HCT116 (cell line): ENCODE results near the gene SPATA2L. TPM values are rescaled to one million over a fixed set of nuclear protein-coding genes. Genes with fewer than 3 reads are reported as not detected.

Experiments
- ATAC-seq: fragments of 200-7000 bp; cut with Tn5 transposase; 2 replicates; pipeline ENCODE4 v1.9.1; 2020; ENCODE audit warnings: mild to moderate bottlenecking, moderate library complexity
- Bru-seq: library from RNA; stranded (reverse); fragments of 400-500 nt; gene quantifications from one replicate; lab custom pipeline; 2021; lab: Mats Ljungman, UMichigan
- BruChase-seq, 2 experiments: library from RNA; stranded (reverse); fragments of 400-500 nt; gene quantifications; one replicate each; lab custom pipeline; 2021; lab: Mats Ljungman, UMichigan
- BruUV-seq: library from RNA; stranded (reverse); fragments of 400-500 nt; replicated peaks from 2 replicates; lab custom pipeline; 2021; lab: Mats Ljungman, UMichigan
- CTCF ChIA-PET: fragments of 300-600 bp; sonication (Branson Sonifier 250); formaldehyde crosslinking; loops from one replicate; lab custom pipeline; 2021; ENCODE audit warnings: antibody characterized with exemption; lab: Charles Lee
- POLR2A ChIA-PET: fragments of 300-600, 350-600 bp; sonication (Branson Sonifier 250); formaldehyde crosslinking; loops from one replicate; lab custom pipeline; 2021; ENCODE audit warnings: antibody characterized with exemption; lab: Charles Lee
- RAD21 ChIA-PET, 2 experiments: fragments of 300-600 bp; sonication (Branson Sonifier 250); formaldehyde crosslinking; loops; one replicate each; lab custom pipeline; 2023; ENCODE audit warnings: low total read pairs in 2 of 2; ENCODE audit not compliant: uncharacterized antibody in 2 of 2, unreplicated experiment in 2 of 2, low non-redundant PET in 1 of 2; lab: Charles Lee
- DNase-seq: peaks from one replicate; pipeline ENCODE4 v3.0.0-alpha.2; 2010; ENCODE audit warnings: low read depth, low spot score
- H2AFZ ChIP-seq: fragments of 200-600 bp; shearing (Covaris generic), sonication (generic); 2 replicates; pipeline ENCODE4 v1.6.1; 2017; ENCODE audit warnings: low read depth, mixed run types, mixed read lengths, antibody characterized with exemption, low read length; ENCODE audit not compliant: poor library complexity, severe bottlenecking
- H3K27ac ChIP-seq: 2 replicates; pipeline ENCODE4 v1.5.1; 2012; ENCODE audit warnings: low read depth, low read length
- H3K27me3 ChIP-seq: fragments of 200-600 bp; sonication (generic); 2 replicates; pipeline ENCODE4 v1.6.1; 2016; ENCODE audit warnings: mixed run types, low read length, mixed read lengths; ENCODE audit not compliant: insufficient read depth
- H3K36me3 ChIP-seq, 2 experiments: fragments of 200-500 bp in 1 of 2; fragments of 200-600 bp in 1 of 2; sonication (Bioruptor generic) in 1 of 2; sonication (generic) in 1 of 2; 2 replicates each; pipeline versions ENCODE4 v1.5.1 to v1.6.1; 2014 to 2016; ENCODE audit warnings: low read length in 2 of 2, inconsistent platforms in 1 of 2, mixed read lengths in 1 of 2, mixed run types in 1 of 2; ENCODE audit not compliant: insufficient read depth in 2 of 2, control insufficient read depth in 1 of 2
- H3K4me1 ChIP-seq, 2 experiments: fragments of 200-600 bp in 1 of 2; sonication (generic) in 1 of 2; 2 replicates each; pipeline versions ENCODE4 v1.5.1 to v1.6.1; 2012 to 2017; ENCODE audit warnings: low read length in 2 of 2, inconsistent platforms in 1 of 2, mild to moderate bottlenecking in 1 of 2, mixed read lengths in 1 of 2, mixed run types in 1 of 2, moderate library complexity in 1 of 2; ENCODE audit not compliant: insufficient read depth in 2 of 2, control insufficient read depth in 1 of 2
- H3K4me2 ChIP-seq: fragments of 200-600 bp; sonication (generic); 2 replicates; pipeline ENCODE4 v1.6.1; 2017; ENCODE audit warnings: mixed run types, low read length, mixed read lengths
- H3K4me3 ChIP-seq, 2 experiments: fragments of 200-600 bp in 1 of 2; sonication (generic) in 1 of 2; replicated peaks in 1 of 2; 2 replicates each; pipeline ENCODE4 v1.5.1; 2011 to 2016; ENCODE audit warnings: low read length in 2 of 2, control low read depth in 1 of 2, low read depth in 1 of 2, mild to moderate bottlenecking in 1 of 2, mixed read lengths in 1 of 2, mixed run types in 1 of 2
- H3K79me2 ChIP-seq: fragments of 200-600 bp; sonication (generic); 2 replicates; pipeline ENCODE4 v1.6.1; 2017; ENCODE audit warnings: mild to moderate bottlenecking, mixed run types, low read length, moderate library complexity, mixed read lengths; ENCODE audit not compliant: insufficient read depth
- H3K9ac ChIP-seq: fragments of 200-600 bp; sonication (generic); 2 replicates; pipeline ENCODE4 v1.6.1; 2016; ENCODE audit warnings: low read length, mixed read lengths
- H3K9me2 ChIP-seq: fragments of 200-600 bp; sonication (generic), shearing (Covaris generic); 2 replicates; pipeline ENCODE4 v1.6.1; 2017; ENCODE audit warnings: mixed run types, mild to moderate bottlenecking, moderate library complexity; ENCODE audit not compliant: insufficient read depth
- H3K9me3 ChIP-seq, 2 experiments: fragments of 200-500 bp in 1 of 2; fragments of 200-600 bp in 1 of 2; sonication (Bioruptor generic) in 1 of 2; sonication (generic) in 1 of 2; 2 replicates each; pipeline ENCODE4 v1.6.1; 2014 to 2017; ENCODE audit warnings: low read length in 2 of 2, mixed read lengths in 2 of 2, inconsistent platforms in 1 of 2, low read depth in 1 of 2, mild to moderate bottlenecking in 1 of 2, mixed run types in 1 of 2, moderate library complexity in 1 of 2; ENCODE audit not compliant: control insufficient read depth in 1 of 2, insufficient read depth in 1 of 2
- H4K20me1 ChIP-seq: fragments of 200-600 bp; sonication (generic), shearing (Covaris generic); 2 replicates; pipeline ENCODE4 v1.6.1; 2017; ENCODE audit warnings: mixed run types, mild to moderate bottlenecking, moderate library complexity; ENCODE audit not compliant: insufficient read depth
- CBX3 ChIP-seq: IDR thresholded peaks from 2 replicates; pipeline ENCODE4 v1.6.1; 2012; ENCODE audit warnings: low read depth
- ELF1 ChIP-seq: IDR thresholded peaks from 2 replicates; pipeline ENCODE4 v1.6.1; 2012; ENCODE audit warnings: low read depth, borderline replicate concordance
- JUND ChIP-seq: IDR thresholded peaks from 2 replicates; pipeline ENCODE4 v1.6.1; 2012
- POLR2A ChIP-seq: IDR thresholded peaks from 2 replicates; pipeline ENCODE4 v1.7.0; 2011; ENCODE audit warnings: borderline replicate concordance; ENCODE audit not compliant: insufficient read depth, insufficient read length; ENCODE audit errors: extremely low read depth
- POLR2AphosphoS5 ChIP-seq: IDR thresholded peaks from 2 replicates; pipeline ENCODE4 v1.6.1; 2011; ENCODE audit warnings: mild to moderate bottlenecking, low read depth, low read length, moderate library complexity
- RAD21 ChIP-seq: IDR thresholded peaks from 2 replicates; pipeline ENCODE4 v1.6.1; 2012; ENCODE audit warnings: low read depth, mild to moderate bottlenecking
- SIN3A ChIP-seq: IDR thresholded peaks from 2 replicates; pipeline ENCODE4 v1.6.1; 2012; ENCODE audit warnings: low read depth
- SP1 ChIP-seq: IDR thresholded peaks from 2 replicates; pipeline ENCODE4 v1.6.1; 2012; ENCODE audit warnings: low read depth
- ZFX ChIP-seq: fragments of 450-650 bp; IDR thresholded peaks from 2 replicates; pipeline ENCODE4 v1.6.1; 2017
- ZNF274 ChIP-seq: fragments of 200-500 bp; sonication (Bioruptor generic); IDR thresholded peaks from 2 replicates; pipeline ENCODE4 v1.6.1; 2014; ENCODE audit warnings: mild to moderate bottlenecking, low read depth, low read length, inconsistent platforms
- intact Hi-C: fragments of 100-400 bp; cut with micrococcal nuclease; formaldehyde crosslinking; loops from 2 replicates; pipeline ENCODE4 v1.10.0; 2022
- long read RNA-seq: library from polyadenylated mRNA; unstranded; transcript quantifications from one replicate; pipeline ENCODE4 v2.0.0, GENCODE V29; 2021; ENCODE audit not compliant: unreplicated experiment
- polyA plus RNA-seq: library from polyadenylated mRNA; unstranded; fragments of >200 nt; gene quantifications from 2 replicates; pipeline ENCODE4 v1.2.1, GENCODE V29; 2012; ENCODE audit warnings: missing spikeins
- total RNA-seq: library from RNA; stranded (reverse); gene quantifications from one replicate; pipeline ENCODE4 v1.2.1, GENCODE V29; 2021; ENCODE audit not compliant: unreplicated experiment
- TF ChIP-seq, protein P1 (sequence below): IDR thresholded peaks from 2 replicates; pipeline ENCODE4 v1.6.1; 2012
- TF ChIP-seq, protein P2 (sequence below): IDR thresholded peaks from 2 replicates; pipeline ENCODE4 v1.6.1; 2011; ENCODE audit warnings: mild to moderate bottlenecking, low read length, moderate library complexity; ENCODE audit not compliant: insufficient replicate concordance; ENCODE audit errors: extremely low read depth
- TF ChIP-seq, protein P3 (sequence below): IDR thresholded peaks from 2 replicates; pipeline ENCODE4 v1.6.1; 2012
- TF ChIP-seq, protein P4 (sequence below): IDR thresholded peaks from 2 replicates; pipeline ENCODE4 v1.6.1; 2012; ENCODE audit warnings: low read depth

The SPATA2L gene, protein sequence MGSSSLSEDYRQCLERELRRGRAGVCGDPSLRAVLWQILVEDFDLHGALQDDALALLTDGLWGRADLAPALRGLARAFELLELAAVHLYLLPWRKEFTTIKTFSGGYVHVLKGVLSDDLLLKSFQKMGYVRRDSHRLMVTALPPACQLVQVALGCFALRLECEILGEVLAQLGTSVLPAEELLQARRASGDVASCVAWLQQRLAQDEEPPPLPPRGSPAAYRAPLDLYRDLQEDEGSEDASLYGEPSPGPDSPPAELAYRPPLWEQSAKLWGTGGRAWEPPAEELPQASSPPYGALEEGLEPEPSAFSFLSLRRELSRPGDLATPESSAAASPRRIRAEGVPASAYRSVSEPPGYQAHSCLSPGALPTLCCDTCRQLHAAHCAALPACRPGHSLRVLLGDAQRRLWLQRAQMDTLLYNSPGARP
- total RNA-seq (50.5 TPM), Bru-seq, nascent RNA (percentile 71 among the genes with signal in this experiment), BruChase-seq, experiment 1, labeled RNA remaining after a 6-hour chase (percentile 69 among the genes with signal in this experiment), BruChase-seq, experiment 2, labeled RNA remaining after a 2-hour chase (percentile 82 among the genes with signal in this experiment)
- 31.9 and 37.5 TPM in 2 replicates for polyA plus RNA-seq
- long read RNA-seq, transcript SPATA2L-201 (3 exons, 2,335 nt): major isoform, 91 of 191 reads
- long read RNA-seq, transcript SPATA2L-203 (3 exons, 692 nt): minor isoform, 25 of 191 reads
- long read RNA-seq, partial matches to known transcripts: 10 of 191 reads
- long read RNA-seq, other reads (novel, unspliced or antisense): 65 of 191 reads

DNA sequence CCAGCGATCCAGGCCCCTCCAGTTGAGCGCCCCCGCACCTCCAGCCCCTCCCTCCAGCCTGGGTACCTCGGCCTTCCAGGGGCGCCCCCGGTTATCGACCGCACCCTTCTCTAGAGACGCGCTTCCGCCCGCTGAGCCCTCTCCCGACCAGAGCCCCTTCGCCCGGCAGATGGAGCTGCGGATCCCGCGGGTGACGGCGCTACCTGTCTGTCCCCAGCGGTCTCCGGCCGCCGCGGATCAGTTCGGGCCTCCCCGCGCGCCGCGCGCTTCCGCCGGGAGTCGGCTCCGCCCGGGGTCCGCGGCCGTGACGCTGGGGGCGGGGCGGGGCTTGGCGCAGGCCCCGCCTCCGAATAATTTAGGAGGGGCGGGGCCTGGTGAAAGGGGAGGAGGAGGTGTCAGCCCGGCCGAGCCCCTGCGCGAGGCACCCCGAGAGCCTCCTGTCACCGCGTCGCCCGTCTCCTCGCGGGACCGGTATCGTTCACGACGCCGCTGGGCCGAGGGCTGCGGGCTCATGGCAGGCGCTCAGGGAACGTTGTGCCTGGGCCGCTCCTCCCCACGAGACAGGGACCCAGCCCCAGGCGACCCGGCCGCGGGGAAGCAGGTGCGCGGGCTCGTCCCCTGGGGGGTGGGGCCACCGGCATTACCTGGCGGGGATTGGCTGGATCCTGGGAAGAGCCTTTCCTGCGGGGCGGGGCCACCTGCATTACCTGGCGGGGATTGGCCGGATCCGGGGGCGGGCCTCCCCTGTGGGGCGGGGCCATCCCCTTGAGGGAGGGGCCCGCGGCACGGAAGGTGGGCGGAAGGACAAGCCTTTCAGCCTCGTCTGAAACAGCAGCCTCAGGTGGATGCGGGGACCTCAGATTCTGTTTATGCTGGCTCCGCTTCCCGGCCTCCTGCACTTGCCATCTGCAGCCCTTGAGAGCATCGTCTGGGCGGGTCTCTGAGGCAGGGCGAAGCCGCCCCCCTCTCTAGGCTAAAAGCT lies at the start of gene SPATA2L:
SPATA2L (minus strand) TSS at position 281 of the 982 bp plus-strand sequence. CDS start 473 bp downstream, outside the sequence.
- Histone ChIP-seq H3K9me3 (no peaks in the 10 kb centered on the region), H2AFZ (peak within 1 kb of the TSS; percentile 80), H3K27ac (peak within 1 kb of the TSS; percentile 88), H3K4me3 (peak within 1 kb of the TSS; percentile 76 to 90), H3K9ac (peak within 1 kb of the TSS; percentile 85), H3K36me3 (peaks cover 6 to 12% of the 10 kb centered on the region in 2 experiments; a peak in 2 of 4 replicates), H3K4me1 (peaks cover 21 to 39% of the 10 kb centered on the region in 2 experiments), H4K20me1 (peaks cover 3% of the 10 kb centered on the region; the same call in 1 of the 2 replicates), H3K79me2 (peaks cover 24% of the 10 kb centered on the region), H3K27me3 (no peaks in the 10 kb centered on the region), H3K9me2 (no peaks in the 10 kb centered on the region), H3K4me2 (peak within 1 kb of the TSS; percentile 98)
- BruUV-seq: no TSS peak
- ATAC-seq (peak; percentile 76), DNase-seq (peak; percentile 95)
- POLR2A ChIA-PET: interaction anchor here (0.9 to 2.0 kb wide), 5 partner anchors 9 to 221 kb away, joined by 3 to 5 read pairs (median 4); partner anchors contain the start of genes TCF25 and TUBB3
- intact Hi-C loops: no loop called here
- RAD21 ChIA-PET: no interaction called here
- CTCF ChIA-PET: interaction anchor here (1.1 to 2.8 kb wide), 4 partner anchors 45 to 209 kb away, joined by 3 to 20 read pairs (median 4); partner anchors contain the start of genes CHMP1A and SPATA33
- TF ChIP-seq POLR2AphosphoS5: peak; percentile 95
- TF ChIP-seq, protein P1, sequence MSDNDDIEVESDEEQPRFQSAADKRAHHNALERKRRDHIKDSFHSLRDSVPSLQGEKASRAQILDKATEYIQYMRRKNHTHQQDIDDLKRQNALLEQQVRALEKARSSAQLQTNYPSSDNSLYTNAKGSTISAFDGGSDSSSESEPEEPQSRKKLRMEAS: no peak
- TF ChIP-seq, protein P2, sequence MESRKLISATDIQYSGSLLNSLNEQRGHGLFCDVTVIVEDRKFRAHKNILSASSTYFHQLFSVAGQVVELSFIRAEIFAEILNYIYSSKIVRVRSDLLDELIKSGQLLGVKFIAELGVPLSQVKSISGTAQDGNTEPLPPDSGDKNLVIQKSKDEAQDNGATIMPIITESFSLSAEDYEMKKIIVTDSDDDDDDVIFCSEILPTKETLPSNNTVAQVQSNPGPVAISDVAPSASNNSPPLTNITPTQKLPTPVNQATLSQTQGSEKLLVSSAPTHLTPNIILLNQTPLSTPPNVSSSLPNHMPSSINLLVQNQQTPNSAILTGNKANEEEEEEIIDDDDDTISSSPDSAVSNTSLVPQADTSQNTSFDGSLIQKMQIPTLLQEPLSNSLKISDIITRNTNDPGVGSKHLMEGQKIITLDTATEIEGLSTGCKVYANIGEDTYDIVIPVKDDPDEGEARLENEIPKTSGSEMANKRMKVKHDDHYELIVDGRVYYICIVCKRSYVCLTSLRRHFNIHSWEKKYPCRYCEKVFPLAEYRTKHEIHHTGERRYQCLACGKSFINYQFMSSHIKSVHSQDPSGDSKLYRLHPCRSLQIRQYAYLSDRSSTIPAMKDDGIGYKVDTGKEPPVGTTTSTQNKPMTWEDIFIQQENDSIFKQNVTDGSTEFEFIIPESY: peak; percentile 62
- TF ChIP-seq ZFX: peak; percentile 64; the same call in 1 of the 2 replicates
- TF ChIP-seq RAD21: no peak
- no peak for TF ChIP-seq ZNF274
- no peak for TF ChIP-seq JUND
- no peak for TF ChIP-seq SP1
- no peak for TF ChIP-seq CBX3
- TF ChIP-seq, protein P3, sequence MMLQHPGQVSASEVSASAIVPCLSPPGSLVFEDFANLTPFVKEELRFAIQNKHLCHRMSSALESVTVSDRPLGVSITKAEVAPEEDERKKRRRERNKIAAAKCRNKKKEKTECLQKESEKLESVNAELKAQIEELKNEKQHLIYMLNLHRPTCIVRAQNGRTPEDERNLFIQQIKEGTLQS: no peak
- TF ChIP-seq SIN3A: no peak
- no peak for TF ChIP-seq ELF1
- peak; percentile 78 for TF ChIP-seq POLR2A
- TF ChIP-seq, protein P4, sequence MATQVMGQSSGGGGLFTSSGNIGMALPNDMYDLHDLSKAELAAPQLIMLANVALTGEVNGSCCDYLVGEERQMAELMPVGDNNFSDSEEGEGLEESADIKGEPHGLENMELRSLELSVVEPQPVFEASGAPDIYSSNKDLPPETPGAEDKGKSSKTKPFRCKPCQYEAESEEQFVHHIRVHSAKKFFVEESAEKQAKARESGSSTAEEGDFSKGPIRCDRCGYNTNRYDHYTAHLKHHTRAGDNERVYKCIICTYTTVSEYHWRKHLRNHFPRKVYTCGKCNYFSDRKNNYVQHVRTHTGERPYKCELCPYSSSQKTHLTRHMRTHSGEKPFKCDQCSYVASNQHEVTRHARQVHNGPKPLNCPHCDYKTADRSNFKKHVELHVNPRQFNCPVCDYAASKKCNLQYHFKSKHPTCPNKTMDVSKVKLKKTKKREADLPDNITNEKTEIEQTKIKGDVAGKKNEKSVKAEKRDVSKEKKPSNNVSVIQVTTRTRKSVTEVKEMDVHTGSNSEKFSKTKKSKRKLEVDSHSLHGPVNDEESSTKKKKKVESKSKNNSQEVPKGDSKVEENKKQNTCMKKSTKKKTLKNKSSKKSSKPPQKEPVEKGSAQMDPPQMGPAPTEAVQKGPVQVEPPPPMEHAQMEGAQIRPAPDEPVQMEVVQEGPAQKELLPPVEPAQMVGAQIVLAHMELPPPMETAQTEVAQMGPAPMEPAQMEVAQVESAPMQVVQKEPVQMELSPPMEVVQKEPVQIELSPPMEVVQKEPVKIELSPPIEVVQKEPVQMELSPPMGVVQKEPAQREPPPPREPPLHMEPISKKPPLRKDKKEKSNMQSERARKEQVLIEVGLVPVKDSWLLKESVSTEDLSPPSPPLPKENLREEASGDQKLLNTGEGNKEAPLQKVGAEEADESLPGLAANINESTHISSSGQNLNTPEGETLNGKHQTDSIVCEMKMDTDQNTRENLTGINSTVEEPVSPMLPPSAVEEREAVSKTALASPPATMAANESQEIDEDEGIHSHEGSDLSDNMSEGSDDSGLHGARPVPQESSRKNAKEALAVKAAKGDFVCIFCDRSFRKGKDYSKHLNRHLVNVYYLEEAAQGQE: no peak
